ENCODE results near the gene TBC1D10B.
A peak's percentile ranks its signal among the peaks of the same experiment; 100 is the strongest.
"Not testable (repeated sequence)": the region's sequence is repeated elsewhere in the genome, so short reads cannot be mapped to it uniquely, and the experiment has no call there.

TBC1D10B gene

DNA sequence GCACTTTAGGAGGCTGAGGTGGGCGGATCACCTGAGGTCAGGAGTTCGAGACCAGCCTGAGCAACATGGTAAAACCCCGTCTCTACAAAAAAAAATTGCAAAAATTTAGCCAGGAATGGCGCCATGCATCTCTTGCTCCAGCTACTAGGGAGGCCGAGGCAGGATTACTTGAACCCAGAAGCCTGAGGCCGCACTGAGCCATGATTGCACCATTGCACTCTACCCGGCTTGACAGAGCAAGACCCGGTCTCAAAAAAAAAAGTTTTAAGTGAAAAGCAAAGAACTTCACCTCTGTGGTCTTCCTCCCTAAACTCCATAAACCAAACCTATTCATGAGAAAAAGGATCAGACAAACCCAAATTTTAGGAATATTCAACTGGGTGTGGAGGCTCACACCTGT is 22.2 kb downstream of the TBC1D10B start:
- Histone ChIP-seq H3K4me3 (no peak overlapping the region), H3K27ac (no peak overlapping the region)
- TF ChIP-seq, protein P1, sequence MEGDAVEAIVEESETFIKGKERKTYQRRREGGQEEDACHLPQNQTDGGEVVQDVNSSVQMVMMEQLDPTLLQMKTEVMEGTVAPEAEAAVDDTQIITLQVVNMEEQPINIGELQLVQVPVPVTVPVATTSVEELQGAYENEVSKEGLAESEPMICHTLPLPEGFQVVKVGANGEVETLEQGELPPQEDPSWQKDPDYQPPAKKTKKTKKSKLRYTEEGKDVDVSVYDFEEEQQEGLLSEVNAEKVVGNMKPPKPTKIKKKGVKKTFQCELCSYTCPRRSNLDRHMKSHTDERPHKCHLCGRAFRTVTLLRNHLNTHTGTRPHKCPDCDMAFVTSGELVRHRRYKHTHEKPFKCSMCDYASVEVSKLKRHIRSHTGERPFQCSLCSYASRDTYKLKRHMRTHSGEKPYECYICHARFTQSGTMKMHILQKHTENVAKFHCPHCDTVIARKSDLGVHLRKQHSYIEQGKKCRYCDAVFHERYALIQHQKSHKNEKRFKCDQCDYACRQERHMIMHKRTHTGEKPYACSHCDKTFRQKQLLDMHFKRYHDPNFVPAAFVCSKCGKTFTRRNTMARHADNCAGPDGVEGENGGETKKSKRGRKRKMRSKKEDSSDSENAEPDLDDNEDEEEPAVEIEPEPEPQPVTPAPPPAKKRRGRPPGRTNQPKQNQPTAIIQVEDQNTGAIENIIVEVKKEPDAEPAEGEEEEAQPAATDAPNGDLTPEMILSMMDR (IDR thresholded peaks at IDR 0.05), result no peak
- DNase-seq (ENCODE audit: low spot score), result no peak

DNA sequence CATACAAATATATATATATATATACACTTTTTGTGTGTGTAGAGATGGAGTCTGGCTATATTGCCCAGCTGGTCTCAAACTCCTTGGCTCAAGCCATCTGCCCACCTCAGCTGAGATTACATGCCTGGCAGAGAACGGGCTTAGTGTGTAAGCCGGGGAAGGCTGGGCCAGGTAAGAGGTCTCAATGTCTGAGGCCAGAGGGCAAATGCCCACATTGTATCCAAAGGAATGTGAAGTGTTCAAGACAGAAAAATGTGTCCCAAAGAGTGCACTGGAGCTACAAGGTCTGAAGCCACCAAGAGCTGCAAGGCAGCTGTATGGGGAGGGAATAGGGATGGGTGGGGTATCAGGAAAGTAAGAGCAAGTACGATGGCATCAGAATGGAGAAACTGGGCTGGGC is 24.0 kb downstream of the TBC1D10B start:
- TF ChIP-seq, protein P1 (IDR thresholded peaks at IDR 0.05), result no peak
- no peak for DNase-seq (ENCODE audit: low spot score)
- Histone ChIP-seq H3K27ac (no peak overlapping the region), H3K4me3 (no peak overlapping the region)

DNA sequence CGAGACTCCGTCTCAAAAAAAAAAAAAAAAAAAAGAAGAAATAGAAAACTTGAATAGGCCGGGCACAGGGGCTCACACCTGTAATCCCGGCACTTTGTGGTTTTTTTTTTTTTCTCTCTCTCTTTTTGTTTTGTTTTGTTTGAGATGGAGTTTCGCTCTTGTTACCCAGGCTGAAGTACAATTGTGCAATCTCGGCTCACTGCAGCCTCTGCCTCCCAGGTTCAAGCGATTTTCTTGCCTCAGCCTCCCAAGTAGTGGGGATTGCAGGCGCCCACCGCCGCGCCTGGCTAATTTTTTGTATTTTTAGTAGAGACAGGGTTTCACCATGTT is 26.8 kb downstream of the TBC1D10B start:
- H3K27ac ChIP-seq; H3K4me3 ChIP-seq; DNase-seq (ENCODE audit: low spot score): not testable (repeated sequence)

DNA sequence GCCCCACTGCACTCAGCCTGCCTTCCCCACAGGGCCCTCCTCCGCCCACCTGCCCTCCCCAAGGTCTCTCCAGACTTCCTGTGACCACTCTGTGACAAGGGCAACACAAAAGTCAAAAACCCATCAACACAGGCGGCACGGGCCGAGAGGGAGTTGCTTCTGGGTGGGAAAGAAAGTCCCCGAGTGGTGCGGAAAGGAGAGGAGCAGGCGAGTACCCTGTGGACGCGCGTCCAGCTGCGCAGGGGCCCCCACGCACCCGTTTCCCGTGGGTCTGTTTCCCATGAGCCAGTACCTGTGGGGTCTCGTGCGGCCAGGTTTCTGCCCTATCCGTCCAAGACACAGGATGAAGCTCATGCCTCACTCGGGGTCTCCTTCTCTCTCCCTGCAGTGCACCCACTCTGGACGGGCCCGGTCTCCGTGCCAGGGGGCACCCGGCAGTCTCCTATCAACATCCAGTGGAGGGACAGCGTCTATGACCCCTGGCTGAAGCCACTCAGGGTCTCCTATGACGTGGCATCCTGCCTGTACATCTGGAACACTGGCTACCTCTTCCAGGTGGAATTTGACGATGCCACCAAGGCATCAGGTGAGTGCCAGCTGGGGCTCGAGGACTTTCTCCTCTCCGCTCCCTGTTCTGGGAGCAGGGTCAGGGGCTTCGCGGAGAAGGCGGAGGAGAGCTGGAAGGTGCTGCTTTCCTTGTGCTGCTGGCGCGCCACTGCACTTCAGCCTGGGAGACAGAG is 27.4 kb downstream of the TBC1D10B start:
- TF ChIP-seq, protein P1 (IDR thresholded peaks at IDR 0.05), result no peak
- no peak overlapping the region for H3K27ac ChIP-seq
- no peak overlapping the region for H3K4me3 ChIP-seq
- no peak for DNase-seq (ENCODE audit: low spot score)

DNA sequence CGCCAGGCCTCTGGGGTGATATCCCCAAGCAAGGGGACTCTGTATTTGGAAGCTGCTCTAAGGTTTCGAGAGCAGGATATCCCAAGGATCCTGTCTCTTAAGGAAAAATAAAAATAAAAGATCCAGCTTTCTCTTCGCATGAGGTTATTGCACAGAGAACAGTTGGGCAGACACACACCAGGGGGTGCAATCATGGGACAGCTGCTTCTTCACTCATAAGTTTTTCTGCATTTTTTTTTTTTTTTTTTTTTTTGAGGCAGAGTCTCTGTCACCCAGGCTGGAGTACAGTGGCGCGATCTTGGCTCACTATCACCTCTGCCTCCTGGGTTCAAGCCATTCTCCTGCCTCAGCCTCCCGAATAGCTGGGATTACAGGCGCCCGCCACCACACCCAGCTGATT is 28.3 kb downstream of the TBC1D10B start:
- H3K27ac ChIP-seq; DNase-seq (ENCODE audit: low spot score); H3K4me3 ChIP-seq: not testable (repeated sequence)

DNA sequence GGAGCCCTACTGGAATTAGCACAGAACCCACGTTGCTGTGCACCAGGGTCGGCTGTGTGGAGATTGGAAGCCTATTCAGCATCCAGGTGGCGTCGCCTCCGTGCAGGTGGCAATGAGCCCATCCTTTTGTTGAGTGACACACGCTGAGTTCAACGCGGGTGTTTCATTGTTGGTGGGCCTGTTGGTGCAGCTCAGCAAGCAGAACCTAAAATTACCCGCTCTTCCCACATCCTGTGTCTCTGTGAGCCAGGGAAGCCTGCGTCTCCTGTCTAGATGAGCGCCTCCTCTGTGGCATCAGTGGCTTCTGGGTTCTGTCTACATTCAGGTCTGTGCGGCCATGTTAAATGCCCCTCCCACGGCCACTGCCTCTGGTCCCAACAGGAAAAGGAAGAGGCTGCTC is 29.7 kb downstream of the TBC1D10B start:
- H3K4me3 ChIP-seq, result no peak overlapping the region
- H3K27ac ChIP-seq, result no peak overlapping the region
- TF ChIP-seq, protein P1 (IDR thresholded peaks at IDR 0.05), result no peak
- no peak for DNase-seq (ENCODE audit: low spot score)

DNA sequence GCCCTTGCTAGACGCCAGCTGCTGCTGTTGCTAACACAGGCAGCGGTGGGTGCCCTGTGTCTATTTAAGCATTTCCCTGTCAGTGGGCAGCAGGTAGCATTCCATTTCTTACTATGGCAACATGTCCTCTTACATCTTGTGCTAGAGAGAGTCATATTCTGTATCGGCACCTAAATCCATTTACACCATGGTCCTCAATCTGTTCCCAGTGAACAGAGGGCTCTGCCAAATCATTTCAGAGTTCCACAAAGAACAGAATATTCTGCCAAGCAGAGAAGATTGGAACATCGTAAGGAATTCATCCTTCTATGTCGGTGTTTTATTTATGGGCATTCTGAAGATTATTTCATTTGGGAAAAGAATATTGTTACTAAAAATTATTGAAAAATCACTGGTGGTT is 31.6 kb downstream of the TBC1D10B start:
- not testable (repeated sequence) for H3K27ac ChIP-seq; H3K4me3 ChIP-seq; DNase-seq (ENCODE audit: low spot score)

DNA sequence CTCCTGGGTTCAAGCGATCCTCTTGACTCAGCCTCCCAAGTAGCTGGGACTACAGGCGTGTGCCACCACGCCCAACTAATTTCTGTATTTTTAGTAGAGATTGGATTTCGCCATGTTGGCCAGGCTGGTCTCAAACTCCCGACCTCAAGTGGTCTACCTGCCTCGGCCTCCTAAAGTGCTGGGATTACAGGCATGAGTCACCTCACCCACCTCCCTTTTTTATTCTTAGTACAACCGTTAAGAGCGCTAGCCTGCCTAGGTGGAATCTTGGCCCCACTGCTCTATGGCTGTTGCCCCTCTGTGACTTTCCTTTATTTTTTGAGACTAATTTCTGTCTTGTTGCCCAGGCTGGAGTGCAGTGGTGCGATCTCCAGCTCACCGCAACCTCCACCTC is 32.3 kb downstream of the TBC1D10B start:
- not testable (repeated sequence) for H3K4me3 ChIP-seq; DNase-seq (ENCODE audit: low spot score); H3K27ac ChIP-seq

DNA sequence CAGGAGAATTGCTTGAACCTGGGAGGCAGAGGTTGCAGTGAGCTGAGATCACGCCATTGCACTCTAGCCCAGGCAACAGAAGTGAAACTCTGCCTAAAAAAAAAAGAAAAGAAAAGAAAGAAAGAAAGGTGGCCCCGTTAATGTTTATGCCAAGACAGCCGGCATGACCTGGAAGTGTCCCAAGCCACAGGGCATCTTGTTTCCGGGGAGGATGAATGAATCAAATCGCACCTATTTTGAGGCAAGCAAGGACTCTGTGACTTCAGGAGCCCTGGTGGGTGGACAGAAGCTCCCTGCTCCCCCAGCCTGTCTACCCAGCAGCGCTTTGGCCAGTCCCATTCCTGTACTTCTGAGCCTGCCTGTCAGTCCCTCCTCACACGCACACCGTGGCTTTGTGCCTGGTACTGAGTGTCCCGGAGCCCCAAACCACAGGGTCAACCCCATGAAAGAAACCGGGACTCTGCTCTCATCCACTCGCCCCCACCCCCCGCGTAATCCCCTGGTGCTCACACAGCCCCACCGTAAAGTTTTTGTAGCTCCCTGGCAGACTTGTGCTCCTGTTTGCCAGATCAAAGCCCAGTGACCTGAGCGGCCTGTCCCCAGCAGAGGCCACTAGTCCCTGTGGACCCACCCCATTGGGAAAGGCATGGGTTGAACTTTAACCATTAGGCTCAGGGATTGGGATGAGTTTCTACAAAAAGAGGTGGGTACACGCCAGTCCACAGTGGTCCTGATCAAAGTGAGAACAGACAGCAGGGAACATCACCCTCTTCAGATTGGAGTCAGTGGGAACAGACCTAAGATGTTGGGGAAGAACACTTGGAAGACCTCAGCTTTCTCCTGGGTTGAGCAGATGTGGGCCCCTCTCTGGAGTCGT is 34.5 kb downstream of the TBC1D10B start:
- no peak for DNase-seq (ENCODE audit: low spot score)
- Histone ChIP-seq H3K4me3 (peak overlapping the region; percentile 76), H3K27ac (peak overlapping the region; percentile 90 to 94)
- TF ChIP-seq, protein P1 (IDR thresholded peaks at IDR 0.05), result no peak

DNA sequence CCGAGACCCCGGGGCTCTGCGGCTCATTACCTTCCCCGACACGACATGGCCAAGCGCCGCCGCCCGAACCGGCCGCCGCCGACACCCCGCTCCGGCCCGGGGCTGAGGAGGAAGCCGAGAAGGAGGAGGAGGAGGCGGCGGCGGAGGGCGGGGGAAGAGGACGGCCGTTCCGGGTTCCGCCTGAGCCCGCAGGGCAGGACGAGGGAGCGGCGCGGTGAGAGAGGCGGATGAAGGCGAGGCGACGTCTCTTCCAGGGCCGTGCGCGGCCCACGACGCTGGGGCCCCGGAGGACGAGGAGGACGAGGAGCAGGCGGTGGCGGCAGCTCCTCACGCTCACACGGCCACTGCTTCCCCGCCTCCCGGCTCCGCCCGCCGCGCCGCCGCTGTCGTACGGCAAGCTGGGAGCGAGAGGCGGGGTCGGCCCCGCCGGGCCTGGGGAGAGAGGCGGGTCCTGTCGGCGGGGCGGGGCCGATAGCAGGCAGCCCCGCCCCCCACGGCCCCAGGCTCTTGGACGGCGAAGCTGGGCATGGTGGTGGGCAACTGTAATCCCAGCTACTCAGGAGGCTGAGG is 35.2 kb downstream of the TBC1D10B start:
- Histone ChIP-seq H3K4me3 (peak overlapping the region; percentile 76), H3K27ac (peak overlapping the region; percentile 90 to 94)
- peak; percentile 80 for DNase-seq (ENCODE audit: low spot score)

DNA sequence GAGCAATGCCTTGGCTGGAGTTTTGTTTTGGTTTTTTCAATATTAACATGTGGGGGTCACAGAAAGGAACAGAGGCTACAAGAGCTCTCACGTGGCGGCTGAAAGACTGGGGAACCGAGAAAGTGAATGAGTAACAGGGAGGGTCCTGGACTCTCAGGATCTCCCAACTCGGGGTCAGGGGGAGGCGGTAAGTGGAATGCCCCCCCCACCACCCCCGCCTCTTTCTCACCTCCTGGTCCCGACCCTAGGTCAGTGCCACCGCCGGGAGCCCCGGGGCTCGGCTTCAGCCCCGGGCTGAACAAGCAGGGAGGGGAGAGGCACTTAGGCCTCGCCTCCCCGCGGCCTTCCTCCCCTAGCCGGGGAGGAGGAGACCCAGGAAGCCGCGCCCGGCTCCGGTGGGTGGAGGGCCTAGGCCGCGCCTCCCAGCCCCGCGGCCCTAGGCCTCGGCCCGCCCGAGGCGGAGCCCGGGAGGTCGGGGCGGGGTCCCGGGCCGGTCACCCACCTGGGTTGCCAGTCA is 35.8 kb downstream of the TBC1D10B start:
- Histone ChIP-seq H3K27ac (peak overlapping the region; percentile 90 to 94), H3K4me3 (peak overlapping the region; percentile 76)
- peak; percentile 85 for DNase-seq (ENCODE audit: low spot score)

DNA sequence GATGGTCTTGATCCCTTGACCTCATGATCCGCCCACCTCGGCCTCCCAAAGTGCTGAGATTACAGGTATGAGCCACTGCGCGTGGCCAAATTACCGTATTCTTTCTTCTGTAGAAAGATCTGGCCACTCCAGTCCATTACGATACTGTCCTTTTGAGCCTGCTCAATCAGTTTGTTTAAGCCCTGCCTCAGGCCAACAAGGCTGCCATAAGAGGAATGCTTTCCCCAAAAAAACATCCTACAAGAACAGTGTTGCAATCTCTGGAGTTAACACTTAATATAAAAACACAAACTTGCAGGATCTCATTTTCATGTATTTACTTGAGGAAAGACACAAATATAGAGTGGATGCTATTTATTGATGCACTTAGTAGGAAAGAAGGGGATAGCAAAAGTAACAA is 46.1 kb downstream of the TBC1D10B start:
- not testable (repeated sequence) for H3K4me3 ChIP-seq; DNase-seq (ENCODE audit: low spot score)
- peak overlapping the region in 1 of 2 donors; percentile 15 for H3K27ac ChIP-seq

All from coronary artery (tissue), 2 donors.